GM21529 (cell line): ENCODE results near the gene ZNF525.
A peak's percentile ranks its signal among the peaks of the same experiment; 100 is the strongest.
"Not testable (repeated sequence)": the region's sequence is repeated elsewhere in the genome, so short reads cannot be mapped to it uniquely, and the experiment has no call there.

Experiments
- ATAC-seq: cut with Tn5 transposase; IDR thresholded peaks from one replicate; pipeline ENCODE4 v1.9.1; 2021; ENCODE audit not compliant: unreplicated experiment

ZNF525 gene

GRCh38 chr19:53395840-53396524 is 30.5 kb downstream of the ZNF525 start:
- ATAC-seq, result not testable (repeated sequence)

- no peak for ATAC-seq
Measured at GRCh38 chr19:53396525-53396868, 31.0 kb downstream of the ZNF525 start.

- not testable (repeated sequence) for ATAC-seq
Measured at GRCh38 chr19:53397918-53398317, 32.4 kb downstream of the ZNF525 start.

- no peak for ATAC-seq
Measured at GRCh38 chr19:53409505-53410204, 44.1 kb downstream of the ZNF525 start.

DNA sequence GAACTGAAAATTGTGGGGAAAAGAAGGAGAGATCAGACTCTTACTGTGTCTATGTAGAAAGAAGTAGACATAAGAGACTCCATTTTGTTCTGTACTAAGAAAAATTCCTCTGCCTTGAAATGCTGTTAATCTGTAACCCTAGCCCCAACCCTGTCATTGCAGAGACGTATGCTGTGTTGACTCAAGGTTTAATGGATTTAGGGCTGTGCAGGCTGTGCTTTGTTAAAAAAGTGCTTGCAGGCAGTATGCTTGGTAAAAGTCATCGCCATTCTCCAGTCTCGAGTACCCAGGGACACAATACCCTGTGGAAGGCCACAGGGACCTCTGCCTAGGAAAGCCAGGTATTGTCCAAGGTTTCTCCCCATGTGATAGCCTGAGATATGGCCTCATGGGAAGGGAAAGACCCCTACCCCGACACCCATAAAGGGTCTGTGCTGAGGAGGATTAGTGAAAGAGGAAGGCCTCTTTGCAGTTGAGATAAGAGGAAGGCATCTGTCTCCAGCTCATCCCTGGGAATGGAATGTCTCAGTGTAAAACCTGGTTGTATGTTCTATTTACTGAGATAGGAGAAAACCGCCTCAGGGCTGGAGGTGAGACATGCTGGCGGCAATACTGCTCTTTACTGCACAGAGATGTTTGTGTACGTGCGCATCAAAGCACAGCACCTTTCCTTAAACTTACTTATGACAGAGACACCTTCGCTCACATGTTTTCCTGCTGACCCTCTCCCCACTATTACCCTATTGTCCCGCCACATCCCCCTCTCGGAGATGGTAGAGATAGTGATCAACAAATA is 55.2 kb downstream of the ZNF525 start:
- not testable (repeated sequence) for ATAC-seq

- ATAC-seq, result no peak
Measured at GRCh38 chr19:53422551-53422950, 57.0 kb downstream of the ZNF525 start.

DNA sequence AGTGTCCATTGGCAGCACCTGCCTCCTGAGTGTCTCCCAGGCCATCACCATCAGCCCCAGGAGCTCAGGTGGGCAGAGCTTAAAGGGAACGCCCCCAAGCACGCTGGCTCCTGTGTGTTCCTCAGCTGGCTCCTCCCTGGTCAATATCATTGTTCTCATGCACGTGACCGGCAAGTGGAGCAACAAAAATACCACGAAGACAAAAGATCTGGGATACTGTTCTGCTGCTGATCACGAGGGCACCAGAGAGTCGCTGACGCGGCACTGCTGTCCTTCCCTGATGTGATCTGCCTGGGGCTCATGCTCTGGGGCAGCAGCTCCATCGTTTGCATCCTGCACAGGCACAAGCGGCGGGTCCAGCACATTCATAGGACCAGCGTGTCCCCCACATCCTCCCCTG is 57.6 kb downstream of the ZNF525 start:
- not testable (repeated sequence) for ATAC-seq

DNA sequence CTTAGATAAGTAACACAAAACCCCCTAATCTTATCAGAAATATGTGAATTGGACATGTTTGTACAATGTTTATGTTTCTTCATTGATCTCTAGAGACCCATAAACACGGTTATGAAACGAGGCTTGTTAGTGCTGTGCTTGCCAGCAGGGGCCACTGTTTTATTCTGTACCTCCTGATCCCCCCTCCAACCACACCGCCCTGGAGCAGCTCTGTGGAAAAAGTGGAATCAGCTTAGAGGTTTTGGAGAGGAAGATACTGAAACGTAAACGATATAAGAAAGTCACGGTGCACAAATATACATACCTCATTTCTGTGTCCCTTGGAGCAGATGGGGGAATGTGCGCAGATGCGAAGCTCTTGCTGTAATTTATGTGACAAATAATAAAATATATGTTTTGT is 58.2 kb downstream of the ZNF525 start:
- ATAC-seq, result not testable (repeated sequence)

DNA sequence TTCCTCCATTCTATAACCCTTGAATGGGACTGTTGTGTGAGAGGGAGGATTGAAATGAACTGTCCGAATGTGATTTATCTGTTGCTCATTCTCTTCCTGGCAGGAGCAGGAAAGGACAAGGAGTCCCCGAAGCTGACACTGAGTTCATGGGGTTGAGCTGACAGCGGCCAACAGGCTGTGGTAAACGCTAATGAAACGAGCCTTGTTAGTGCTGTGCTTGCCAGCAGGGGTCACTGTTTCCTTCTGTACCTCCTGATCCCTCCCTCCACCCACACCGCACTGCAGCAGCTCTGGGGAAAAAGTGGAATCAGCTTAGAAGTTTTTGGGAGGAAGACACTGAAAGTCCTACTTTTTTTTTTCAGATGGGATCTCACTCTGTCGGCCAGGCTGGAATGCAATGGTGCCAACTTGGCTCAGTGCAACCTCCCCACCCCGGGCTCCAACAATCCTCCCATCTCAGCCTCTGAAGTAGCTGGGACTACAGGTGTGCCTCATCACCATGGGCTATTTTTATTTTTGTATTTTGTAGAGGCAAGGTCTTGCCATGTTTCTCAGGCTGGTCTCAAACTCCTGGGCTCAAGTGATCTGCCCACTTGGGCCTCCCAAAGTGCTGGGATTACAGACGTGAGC is 59.6 kb downstream of the ZNF525 start:
- no peak for ATAC-seq

GRCh38 chr19:53431399-53432087 is 66.0 kb downstream of the ZNF525 start, which contains the start of gene ZNF761:
Gene ZNF761, plus strand, starts transcription at chr19:53431984. Its CDS starts 15,285 bp downstream, at chr19:53447269.
- ATAC-seq, result peak; percentile 96

DNA sequence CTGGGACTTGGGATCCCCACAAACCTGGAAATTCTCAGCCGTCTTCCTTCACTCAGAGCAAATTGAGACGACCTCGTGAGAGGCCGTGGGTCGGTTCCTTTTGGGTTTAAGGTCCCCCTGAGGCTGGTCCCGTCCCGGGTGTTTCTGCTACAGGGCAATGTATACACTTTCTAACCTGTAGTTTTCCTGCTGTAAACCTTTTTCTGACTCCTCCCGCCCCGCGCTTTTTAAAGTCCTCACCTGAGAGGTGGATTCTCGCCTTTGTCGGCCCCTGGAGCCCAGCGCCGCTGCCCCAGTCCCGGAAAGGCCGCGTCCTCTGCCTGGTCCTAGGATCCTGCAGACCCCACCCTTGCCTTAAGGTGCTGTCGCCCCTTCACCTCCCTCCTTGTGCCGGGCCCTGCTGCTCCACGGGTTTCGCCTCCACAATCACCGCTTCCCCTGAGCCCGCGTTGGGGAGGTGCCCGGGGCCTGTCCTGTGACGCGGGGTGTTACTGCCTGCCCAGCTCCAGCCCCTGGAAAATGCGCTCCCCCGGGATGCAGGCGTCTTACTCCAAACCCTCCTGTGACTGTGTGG is 66.7 kb downstream of the ZNF525 start:
- peak; percentile 10 for ATAC-seq
